HG03571 (cell line): ENCODE results near the gene ZNF764.
"Not testable (repeated sequence)": the region's sequence is repeated elsewhere in the genome, so short reads cannot be mapped to it uniquely, and the experiment has no call there.

ENCODE experiments used
- ATAC-seq: cut with Tn5 transposase; IDR thresholded peaks from one replicate; pipeline ENCODE4 v1.9.1; 2021; ENCODE audit not compliant: unreplicated experiment

ZNF764 gene

DNA sequence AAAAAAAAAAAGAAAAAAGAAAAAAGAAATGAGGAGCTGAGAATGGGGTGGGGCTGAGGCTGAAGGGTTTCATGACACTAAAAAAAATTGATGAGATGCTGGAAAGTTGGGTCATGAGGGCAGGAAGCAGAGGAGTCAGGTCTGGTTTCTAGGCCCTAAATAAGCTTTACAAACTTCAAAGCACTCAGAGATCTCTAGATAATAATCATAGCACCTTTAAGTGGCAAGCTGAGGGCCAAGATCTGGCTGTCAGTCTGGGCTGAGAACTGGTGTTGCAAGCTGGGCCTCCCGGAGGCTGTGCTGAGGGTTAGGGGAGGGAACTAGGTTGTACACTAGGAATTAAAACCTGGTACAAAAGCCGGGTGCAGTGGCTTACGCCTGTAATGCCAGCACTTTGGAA lies 6.4 kb downstream of the ZNF764 start:
- ATAC-seq = no peak

DNA sequence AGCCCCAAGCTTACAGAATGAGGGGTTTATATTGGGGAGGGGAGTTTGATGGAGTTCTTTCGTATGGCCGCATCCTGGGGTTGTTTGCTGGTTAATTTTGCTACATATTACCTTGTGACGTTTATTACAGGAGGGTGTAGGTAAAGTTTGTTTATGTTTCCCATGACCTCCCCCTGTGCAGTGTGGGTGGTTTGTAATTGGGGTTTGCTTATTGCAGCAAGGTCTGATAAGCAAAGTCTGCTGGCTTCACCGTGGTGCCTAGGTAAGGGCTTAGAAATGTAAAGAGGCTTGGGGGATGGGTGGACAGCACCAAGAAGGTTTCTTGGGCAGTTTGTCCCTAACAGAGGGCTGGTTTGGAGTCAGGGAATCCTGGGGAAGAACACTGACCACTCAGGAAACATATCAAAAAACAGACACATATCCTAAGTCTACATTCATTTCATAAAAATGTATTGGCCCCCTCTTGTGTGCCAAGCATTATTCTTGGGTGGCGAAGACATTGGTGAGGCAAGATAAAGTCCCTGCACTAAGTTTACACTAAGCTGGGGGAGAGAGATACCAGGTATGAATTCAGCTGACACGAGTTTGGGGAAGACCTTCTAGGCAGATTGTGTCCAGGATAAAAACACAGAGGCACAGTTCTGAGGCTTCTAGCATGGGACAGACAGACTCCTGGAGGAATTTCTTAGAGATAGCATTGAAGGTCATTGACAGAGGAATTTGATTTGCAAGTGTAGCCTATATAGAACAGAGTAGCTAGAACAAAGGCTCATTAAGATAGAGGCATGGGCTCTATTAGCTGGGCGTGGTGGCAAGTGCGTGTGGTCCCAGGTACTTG lies 9.5 kb downstream of the ZNF764 start:
- ATAC-seq = no peak

- no peak for ATAC-seq
These were observed 12.1 kb downstream of the ZNF764 start for GRCh38 chr16:30546115-30546514.

DNA sequence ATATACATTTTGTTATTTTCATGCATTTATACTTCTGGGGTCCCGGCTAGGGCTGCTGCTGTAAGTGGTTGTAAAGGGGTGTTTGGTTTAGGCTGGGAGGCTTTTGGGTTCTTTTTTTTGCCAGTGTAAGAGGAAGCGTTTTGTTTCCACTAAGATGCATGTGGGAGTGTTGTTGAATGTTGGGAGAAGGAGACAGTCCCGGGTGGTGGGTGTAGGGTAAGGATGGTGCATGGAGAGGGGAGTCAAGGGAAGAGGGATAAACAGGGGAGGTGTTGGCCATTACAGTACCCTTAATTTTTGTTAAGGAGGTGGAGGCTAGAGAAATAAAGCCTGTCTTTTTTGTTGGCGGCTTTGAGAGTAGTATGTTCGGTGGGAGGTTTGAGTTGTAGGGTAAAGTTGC lies 15.1 kb downstream of the ZNF764 start:
- no peak for ATAC-seq

- no peak for ATAC-seq
These were observed 16.5 kb downstream of the ZNF764 start for GRCh38 chr16:30541502-30542329.

DNA sequence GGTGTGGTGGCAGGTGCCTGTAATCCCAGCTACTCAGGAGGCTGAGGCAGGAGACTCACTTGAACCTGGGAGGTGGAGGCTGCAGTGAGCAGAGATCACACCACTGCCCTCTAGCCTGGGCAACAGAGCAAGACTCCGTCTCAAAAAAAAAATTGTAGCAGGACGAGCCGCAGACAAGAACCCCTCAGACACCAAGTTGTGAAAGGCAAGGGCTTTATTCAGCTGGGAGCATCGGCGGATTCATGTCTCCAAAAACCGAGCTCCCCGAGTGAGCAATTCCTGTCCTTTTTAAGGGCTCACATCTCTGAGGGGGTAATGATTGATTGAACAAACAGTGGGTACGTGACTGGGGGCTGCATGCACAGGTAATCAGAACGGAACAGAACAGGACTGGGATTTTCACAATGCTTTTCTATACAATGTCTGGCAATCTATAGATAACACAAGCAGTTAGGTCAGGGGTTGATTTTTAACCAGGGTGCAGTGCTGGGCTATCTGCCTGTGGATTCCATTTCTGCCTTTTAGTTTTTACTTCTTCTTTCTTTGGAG lies 17.2 kb downstream of the ZNF764 start:
- ATAC-seq = not testable (repeated sequence)

DNA sequence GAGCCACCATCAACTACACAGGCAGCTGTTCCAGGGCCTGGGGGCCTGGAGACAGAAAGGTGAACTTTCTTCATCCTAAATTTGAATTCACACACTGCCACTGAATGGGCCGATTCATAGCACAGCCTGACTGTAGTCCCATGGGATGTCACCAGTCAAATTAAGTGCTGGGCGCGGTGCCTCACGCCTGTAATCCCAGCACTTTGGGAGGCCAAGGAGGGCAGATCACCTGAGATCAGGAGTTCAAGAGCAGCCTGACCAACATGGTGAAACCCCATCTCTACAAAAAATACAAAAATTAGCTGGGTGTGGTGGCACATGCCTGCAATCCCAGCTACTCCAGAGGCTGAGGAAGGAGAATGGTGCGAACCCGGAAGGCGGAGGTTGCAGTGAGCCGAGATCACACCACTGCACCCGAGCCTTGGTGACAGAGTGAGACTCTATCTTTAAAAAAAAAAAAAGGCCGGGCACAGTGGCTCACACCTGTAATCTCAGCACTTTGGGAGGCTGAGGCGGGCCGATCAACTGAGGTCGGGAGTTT lies 18.1 kb downstream of the ZNF764 start:
- ATAC-seq = not testable (repeated sequence)

DNA sequence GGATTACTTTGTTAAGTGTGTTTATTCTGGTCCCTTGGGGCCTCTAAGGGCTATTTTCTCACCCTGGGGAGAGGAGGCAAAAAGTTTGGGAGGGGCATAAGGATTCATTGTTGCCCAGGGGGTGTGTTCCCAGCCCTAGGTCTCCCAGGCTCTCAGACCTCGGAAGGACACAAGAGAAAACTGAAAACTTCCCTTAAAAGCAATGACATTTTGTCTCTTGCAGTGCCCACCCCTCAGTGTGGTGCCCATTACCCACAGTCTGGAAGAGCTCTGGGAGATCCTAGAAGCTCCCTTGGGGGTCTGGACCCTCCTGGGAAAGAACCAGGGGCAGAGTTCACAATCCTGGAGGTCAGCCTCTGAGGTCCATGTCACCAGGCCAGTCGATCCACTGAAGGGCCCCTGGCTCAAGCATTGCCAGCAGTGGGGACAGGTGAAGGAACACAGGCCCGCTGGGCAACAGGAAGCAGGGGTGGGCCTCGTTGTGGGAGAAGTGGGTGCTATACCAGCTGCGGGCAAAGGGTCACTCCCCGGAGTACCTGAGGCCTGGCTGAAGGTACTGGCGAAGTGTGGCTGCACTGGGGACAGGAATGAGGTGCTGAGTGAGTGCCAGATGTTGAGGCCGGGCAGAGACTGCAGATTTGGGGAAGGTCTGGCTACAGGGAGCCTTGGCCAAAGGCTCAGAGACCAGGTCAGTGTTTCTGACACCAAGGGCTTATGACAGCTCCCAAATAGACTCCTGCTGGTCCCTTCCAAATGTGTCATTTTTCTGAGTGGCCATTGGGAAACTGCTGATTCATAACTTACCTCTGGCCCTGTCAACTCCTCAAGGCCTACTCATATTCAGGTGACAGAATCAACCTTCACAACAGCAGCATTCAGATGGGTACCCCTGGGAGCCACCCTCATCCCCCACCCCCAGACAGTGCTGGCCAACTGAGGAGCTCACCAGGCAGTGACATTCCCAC lies 18.9 kb downstream of the ZNF764 start:
- ATAC-seq = no peak

DNA sequence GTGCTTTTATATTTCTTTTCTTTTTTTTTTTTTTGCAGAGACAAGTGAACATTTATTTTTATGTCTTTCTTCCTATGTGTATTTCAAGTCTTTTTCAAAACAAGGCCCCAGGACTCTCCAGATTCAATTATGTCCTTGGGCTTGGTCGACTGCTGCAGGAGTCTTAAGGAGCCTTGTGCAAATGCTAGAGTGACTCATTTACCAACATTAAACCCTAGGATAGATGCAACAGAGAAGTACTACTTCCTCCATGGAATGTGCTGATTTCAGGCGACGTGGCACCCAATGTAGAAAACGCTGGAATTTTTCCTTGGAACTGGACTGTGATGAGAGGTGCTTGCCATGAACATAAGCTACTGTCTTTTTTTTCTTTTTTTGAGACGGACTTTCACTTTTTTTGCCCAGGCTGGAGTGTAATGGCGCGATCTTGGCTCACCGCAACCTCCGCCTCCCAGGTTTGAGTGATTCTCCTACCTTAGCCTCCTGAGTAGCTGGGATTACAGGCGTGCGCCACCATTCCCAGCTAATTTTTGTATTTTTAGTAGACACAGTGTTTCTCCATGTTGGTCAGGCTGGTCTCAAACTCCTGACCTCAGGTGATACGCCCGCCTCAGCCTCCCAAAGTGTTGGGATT lies 21.7 kb downstream of the ZNF764 start:
- not testable (repeated sequence) for ATAC-seq

DNA sequence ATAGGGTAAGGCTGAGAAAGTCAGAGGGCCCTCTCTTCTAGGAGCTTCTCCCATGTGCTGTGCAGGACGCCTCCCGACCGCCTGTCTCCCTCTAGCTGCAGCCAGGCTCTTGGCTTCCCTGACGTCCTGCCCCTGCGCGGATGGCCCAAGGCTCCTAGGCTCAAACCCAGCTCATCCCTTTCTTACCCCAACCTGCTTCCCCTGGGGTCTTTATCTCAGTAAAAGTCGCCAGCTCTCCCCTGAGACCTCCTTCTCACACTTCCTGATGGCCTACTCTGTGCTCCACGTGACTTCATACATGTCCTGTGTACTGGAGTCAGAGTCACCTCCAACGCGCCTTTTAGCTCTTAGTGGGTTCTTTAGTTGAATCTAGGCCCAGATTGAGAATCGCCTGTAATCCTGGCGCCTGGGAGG lies 22.4 kb downstream of the ZNF764 start:
- no peak for ATAC-seq

GRCh38 chr16:30535106-30535776 lies 22.9 kb downstream of the ZNF764 start:
- peak; percentile 6 for ATAC-seq

DNA sequence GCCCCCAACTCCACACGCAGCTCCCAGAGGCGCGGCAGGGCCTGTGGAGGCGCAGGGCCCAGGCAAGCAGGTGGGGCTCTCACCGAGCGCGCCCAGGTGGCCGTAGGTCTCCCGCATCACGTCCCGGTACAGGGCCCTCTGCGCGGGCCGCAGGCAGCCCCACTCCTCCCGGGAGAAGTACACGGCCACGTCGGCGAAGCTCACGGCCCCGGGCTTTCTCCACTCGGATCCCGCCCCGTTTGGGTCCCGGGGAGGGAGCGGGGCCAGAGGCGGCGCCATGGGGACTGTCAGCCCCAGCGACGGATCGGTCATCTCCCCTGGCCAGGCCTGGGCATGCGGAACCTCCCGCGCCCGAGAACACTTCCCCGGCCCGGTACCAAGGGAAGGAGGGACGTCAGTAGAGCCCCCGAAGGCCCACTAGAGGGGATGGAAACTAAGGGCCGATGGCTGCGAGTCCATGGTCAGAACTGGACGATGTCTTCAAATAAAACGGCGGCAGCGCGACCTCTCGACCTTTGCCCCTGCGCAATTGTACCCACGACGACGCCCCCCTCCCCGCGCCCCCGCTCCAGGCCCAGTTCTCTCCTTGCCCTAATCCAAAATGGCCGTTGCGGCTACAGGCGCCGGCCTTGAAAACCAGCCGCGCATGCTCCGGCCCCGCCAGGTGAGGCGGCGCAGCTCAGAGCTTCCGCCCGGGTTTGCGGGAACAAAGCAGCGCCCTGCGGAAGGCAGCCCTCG lies 23.6 kb downstream of the ZNF764 start, which contains the start of gene ZNF747:
TSS of gene ZNF747 (minus strand) at position 491 of the 738 bp plus-strand sequence. CDS start at position 312, 179 bp downstream.
- ATAC-seq = peak; percentile 54

DNA sequence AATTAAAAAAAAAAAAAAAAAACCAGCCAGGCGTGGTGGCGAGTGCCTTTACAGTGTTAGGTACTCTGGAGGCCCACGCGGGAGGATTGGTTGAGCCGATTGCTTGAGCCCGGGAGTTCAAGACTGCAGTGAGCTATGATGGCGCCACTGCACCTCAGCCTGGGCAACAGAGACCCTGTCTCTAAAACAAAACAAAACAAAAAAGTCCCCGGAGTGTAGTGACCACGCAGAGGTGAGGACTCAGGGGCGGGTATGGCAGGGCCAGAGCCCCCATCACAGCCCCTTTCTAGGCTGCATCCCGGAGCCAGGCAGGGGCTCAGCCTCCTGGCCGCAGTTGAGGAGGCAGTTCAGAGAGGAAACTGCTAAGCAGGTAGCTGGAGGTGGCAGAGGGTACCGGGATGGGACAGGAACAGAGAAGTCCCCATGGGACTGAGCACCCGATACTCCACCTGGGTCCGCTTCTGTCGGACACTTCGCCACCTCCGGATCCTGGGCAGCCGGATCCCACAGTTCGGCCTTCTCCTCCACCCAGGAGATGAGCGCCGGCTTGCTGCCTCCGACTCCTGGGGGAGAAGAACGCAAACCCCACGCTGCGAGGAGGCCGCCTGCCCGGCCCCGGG lies 24.3 kb downstream of the ZNF764 start:
- ATAC-seq = peak; percentile 23

- no peak for ATAC-seq
These were observed 25.0 kb downstream of the ZNF764 start for GRCh38 chr16:30533146-30533522.

GRCh38 chr16:30532285-30533145 lies 25.7 kb downstream of the ZNF764 start:
- no peak for ATAC-seq

DNA sequence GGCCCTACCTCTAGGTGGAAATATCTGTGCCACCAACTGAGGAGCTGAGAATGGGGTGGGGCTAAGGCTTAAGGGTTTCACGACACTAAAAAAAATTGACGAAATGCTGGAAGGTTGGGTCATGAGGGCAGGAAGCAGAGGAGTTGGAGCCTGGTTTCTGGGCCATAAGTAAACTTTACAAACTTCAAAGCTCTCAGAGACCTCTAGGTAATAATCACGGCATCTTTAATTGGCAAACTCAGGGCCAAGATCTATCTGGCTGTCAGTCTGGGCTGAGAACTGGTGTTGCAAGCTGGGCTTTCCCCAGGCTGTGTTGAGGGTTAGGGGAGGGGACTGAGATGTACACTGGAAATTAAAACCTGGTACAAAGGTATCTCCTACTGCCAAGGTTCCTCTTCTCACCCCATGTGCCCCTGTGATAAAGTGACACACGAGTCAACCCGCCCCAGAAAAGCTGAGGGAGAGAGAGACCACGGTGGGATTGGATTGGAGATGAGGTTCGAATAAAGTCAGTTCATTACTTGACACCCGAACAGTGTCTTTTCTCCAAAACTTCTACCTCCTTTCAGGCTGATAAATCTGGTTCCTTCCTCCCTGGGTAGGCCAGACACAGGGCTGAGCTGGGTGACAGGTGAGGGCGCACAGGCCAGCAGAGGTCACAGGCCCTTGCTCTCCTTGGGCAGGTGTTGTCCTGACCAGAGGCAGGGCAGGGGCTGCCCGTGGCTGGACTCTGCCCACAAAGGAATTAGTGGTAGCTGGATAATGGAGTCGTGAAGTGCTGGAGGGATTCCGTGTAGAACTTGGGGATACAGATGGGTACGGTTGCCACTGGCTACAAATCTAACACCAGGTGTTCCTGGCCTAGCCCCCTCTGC lies 27.8 kb downstream of the ZNF764 start:
- ATAC-seq = no peak
